Stimulated activated CD8-positive, alpha-beta memory T cell treated with anti-CD3 and anti-CD28 coated beads, Interleukin-4, amount 100 ng/mL, for 4 hours (primary cell): ENCODE results near the gene MYRIP.
"Not testable (repeated sequence)": the region's sequence is repeated elsewhere in the genome, so short reads cannot be mapped to it uniquely, and the experiment has no call there.

Experiments used
- DNase-seq, 2 donors: peaks; one replicate each; pipeline ENCODE4 v3.0.0-alpha.2; 2020; ENCODE audit warnings: low read depth in 2 of 2, low spot score in 1 of 2

MYRIP gene

DNA sequence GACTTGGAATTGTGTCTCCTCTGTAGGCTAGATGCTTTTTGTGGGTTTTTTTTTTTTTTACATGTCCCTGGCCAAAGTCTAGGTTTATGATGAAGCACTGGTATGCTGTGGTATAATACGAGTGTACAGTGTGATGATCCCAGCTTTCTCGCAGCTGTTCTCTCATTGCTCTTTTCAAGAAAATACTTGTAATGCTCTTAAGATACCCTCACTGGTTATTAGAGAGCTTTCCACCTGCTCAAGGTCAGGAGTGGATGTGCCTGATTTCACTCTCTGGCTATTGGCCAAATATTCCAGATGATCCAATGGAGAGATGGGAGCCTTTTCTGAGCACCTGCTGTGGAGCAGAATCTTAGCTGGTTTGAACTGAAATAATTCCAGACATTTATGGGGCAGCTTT lies 215.1 kb downstream of the MYRIP start:
- no peak for DNase-seq

DNA sequence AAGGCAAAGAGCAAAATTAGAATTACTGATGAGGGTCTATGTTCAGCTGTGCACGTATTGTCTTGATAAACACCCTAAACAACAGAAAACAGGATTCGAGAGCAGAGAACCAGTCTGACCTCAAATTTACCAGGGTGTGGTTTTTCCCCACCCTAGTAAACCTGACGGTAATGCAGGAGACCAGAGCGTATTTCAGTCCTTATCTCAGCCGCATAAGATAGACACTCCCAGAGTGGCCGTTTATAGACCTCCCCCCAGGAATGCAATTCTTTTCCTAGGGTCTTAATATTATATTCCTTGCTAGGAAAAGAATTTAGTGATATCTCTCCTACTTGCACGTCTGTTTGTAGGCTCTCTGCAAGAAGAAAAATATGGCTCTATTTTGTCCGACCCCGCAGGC lies 216.5 kb downstream of the MYRIP start:
- not testable (repeated sequence) for DNase-seq

DNA sequence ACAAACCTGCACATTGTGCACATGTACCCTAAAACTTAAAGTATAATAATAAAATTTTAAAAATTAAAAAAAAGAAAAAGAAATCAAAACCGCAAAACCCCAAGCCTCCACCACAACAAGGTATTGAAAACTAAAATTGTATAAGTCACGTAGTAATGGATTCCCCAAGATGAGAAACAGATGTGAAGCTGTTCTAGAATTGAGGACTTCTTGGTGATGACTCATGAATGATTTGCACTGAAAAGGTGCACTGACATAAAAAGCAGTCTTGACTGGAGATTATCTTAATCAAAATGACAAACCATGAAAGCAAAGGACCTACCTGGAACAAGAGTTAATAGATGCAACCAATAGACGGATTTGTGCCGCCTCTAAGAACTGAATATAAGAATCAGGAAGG lies 225.8 kb downstream of the MYRIP start:
- DNase-seq = no peak

DNA sequence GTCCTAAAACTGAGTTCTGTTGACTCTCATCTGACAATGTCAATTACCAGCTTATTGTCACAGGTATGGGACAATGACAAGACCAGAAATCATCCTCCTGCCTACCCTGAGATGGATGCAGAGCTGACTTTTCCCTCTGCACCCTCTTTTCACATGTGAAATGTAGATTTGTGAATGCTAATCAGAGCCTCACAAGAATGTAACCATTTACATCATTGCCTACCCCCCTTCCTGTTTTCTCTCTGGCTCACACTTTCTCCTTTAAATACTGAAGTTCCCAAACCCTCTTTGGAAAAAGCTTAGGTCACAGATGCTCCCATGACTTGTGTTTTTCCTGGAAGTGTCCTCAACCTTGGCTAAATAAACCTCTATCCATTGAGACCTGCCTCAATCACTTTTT lies 228.2 kb downstream of the MYRIP start:
- no peak for DNase-seq

DNA sequence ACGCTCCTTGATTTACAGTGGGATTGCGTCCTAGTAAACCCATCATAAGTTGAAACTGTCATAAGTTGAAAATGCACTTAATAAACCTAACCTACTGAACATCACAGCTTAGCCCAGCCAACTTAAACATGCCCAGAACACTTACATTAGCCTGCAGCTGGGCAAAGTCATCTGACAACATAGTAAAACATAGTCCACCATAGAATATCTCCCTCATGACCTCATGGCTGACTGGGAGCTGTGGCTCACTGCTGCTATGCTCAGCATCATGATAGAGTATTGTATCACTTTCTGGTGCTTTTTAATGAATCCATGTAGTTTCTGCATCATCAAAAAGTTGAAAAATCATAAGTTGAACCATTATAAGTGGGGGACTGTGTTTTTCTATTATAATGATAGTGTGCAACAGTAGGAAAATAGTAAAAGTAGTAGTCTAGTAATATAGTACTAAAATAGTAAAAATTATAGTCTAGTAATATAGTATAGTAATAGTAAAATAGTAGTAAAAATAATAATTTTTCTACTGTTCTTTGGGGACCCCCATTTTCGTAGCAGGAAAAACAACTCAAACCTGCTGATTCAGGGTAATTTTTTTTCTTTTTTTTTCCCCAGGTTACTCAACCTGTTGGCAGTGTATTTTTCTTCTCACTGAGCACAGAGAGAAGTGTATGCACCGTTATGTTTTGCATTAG lies 233.5 kb downstream of the MYRIP start:
- no peak for DNase-seq

DNA sequence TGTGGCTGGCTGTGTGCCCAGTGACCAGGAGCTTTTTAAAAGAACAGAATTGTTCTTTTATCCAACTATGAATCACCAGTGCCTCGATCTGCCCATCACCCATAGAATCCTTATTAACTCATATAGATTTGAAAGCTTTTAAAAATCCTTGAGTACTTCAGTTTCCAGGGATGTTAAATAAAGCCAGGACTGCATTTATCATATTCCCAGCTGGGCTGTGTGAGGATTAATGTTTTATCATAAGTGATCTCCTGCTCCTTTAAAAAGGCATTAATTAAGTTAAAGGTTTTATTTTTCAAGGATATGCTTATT lies 234.0 kb downstream of the MYRIP start:
- no peak for DNase-seq

DNA sequence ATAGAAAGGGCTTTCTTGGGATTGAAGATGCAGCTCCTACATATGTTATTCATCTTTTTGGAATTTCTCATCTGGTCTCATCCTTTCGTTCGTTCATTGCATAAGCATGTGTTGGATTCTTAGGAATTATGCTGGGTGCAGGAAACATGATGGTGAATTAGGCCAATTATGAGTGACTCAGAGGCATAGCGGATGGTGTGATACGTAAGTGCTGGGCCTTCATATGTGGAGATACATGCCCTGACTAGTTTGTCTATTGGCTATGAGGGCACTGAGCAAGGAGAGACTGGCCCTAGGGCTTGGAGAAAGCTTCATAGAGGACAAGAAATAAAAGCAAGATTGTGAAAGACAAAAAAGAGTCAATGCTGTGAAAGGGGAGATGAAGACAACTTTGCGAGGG lies 235.1 kb downstream of the MYRIP start:
- no peak for DNase-seq

DNA sequence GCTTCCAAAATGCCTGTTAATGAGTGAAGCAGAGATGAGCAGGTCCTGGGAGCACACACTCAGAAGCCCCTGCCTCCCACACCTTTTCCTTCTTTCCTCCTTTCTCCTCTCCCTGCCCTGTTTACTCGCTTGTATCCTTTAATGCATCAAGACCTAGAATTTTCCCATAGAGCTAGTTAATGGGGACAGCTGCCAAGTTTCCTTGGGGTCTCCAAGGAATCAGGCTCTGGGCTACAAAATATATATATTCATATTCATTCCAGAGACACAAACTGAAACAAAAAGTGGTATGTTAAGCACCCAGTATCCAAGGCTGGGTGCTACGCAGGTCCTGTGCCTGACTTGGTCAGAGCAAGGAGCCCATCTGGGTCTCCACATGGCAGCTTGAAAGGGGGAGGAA lies 235.6 kb downstream of the MYRIP start:
- no peak for DNase-seq

DNA sequence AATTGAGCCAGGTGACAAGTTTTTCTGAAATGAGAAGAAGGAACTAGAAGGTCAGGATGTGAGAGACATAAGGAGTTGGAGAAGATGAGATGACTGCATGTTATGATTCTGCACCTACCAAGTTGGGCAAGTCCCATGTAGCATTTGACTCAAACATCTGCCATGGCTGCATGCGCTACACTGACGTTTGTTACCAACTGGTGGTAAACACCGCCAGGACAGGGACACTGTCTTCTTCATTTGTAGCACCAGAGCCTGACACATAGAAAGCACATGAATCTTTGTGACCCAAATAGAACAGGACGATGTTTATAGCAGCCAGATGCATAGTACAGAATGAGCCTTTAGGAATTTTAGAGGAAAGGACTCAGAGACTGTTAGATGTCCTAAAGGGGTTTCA lies 236.7 kb downstream of the MYRIP start:
- DNase-seq = no peak

DNA sequence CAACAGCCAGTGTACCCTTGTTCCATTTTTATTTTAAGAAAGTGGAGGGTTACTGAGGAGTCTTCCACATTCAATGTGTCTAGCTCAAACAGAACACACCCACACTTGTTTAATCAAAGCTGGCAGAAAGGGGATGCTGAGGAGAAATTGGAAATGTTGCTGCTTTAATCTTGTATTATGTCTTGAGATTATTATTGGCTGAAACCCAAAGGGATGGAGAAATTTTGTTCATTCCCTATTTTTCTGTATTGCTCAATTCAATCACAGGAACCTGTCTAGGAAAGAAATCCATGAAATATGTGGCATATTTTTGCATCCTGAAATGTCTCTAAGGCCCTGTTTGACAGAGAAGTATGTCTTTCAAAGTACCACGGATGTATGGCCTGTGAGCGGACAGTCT lies 238.0 kb downstream of the MYRIP start:
- DNase-seq = no peak

DNA sequence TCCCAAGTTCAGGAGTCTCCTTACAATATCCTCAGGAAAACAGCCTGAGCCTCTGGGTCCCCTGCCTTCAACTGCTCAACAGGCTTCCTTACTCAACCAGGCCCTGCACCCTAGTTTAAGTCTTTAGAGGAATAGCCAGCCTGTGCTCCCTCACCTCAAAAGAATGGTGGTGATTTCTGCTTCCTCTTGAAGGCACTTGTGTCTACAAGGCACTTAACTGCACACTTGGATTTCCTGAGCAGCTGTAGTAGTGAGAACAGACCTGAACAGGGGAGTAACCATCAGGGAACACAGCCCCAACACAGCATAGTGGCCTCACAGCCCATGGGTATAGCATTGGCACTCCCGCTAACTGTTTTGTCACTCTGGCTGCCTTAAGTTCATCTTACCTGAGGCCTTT lies 244.3 kb downstream of the MYRIP start:
- no peak for DNase-seq

DNA sequence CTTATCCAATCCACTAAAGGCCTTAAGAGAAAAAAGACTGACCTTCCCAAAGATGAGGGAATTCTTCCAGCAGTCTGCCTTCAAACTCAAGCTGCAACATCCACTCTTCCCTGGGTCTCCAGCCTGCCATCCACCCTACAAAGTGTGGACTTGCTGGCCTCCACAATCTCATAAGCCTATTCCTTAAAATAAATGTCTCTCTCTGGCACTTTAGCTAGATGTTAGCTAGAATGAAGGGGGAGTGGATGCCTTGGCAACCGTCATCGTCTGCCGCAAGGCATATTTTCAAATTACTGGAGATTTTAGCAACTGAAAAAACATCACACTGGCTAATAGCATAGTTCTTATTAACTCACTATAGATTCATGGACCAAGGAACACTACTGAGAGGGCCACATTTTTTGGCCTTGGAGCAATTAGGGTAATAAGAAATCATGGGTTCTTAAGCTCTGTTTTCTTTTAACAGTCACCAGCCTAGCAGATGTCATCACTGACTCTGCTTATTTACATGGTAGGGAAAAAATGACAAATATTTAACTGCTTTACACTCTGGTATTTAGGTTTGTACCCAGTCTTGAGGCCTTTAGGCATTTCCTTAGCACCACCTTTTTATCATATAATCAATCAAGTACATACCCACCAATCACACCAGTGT lies 245.3 kb downstream of the MYRIP start:
- DNase-seq = no peak

DNA sequence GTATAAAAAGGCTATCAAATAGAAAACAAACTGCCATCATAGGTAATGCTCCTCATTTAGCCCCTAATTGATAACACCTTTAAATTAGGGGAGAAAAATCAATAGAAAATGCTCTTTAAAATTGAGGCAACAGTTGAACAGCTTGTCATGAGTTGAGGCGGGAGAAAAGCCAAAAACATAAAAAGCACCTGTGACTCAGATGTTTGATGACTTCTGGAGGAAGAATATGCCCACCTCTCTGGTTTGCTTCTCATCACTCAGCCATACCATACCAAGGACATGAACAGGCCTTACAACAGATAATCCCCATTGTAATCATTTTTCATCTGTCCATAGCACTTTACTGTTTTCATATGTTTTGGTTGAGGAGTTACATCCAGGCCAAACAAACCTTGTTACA lies 246.0 kb downstream of the MYRIP start:
- no peak for DNase-seq

DNA sequence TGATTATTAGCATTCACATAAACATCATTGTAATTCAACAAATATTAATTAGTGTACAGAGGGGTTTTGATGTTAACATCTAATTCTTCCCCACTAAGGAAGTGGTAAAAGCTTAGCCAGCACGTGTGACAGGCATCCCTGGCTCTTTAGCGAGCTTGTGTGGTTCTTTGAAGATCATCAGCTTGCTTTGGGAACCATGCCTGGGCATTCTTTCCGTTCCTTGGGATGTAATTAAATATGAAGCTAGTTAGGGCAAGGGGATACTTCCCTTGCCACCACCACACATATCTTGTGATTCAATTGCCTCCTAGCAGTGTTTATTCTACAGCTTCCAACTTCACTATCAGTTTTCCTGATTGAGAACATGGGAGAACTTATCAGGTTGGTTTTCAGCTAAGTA lies 246.5 kb downstream of the MYRIP start:
- no peak for DNase-seq

DNA sequence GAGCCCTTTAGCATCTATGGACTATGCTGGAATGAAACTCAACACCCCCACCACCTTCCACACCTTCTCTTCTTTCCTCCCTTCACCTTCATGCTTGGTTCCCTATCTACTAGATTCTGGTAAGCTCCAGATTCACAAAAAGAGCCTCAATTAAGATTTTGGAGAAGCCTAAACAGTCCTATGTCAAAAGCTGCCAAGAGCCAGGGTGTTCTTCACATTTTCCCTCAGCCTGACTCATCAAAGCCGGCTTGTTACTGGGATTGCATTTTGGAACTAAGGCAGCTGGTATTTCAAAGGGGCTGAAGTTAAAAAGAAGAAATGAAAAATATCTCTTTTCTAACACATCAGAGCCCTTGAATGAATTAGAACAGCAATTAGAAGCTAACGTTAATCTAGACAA lies 247.7 kb downstream of the MYRIP start:
- DNase-seq = no peak

DNA sequence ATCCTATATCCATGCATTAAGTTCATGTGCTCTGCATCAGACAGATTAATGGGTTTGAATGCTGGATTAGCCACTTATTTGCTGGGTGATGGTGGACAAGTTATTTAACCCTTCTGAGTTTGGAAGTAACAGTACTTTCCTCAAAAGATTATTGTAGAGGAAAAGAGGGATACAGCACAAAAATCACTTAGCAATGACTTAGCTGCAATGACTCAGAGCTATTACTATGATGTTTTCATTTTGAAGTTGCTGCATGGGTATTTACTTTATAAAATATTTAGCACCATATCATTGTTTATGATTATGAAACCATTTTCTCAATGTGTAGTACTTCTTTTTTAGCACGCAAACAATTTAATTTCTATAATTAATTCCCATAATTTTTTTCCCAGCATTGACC lies 248.4 kb downstream of the MYRIP start:
- DNase-seq = no peak

DNA sequence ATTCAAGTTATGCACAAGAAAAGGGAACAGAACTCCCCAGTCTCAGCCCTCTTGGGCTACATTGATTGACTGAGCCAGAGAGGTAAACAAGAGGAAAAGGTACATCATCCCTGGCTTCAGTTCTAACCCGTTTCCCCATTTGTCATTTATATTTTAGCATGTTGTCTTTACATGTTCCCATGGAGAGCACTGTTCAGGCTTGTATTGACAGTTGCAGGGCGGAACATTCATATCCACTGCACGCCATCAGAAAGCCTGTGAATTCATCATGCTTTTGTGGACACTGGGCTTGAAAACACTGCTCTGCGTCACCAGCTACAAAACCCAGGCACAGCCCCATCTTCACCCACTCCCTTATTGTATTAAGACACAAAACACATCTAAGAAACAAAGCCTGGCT lies 259.2 kb downstream of the MYRIP start:
- DNase-seq = no peak

DNA sequence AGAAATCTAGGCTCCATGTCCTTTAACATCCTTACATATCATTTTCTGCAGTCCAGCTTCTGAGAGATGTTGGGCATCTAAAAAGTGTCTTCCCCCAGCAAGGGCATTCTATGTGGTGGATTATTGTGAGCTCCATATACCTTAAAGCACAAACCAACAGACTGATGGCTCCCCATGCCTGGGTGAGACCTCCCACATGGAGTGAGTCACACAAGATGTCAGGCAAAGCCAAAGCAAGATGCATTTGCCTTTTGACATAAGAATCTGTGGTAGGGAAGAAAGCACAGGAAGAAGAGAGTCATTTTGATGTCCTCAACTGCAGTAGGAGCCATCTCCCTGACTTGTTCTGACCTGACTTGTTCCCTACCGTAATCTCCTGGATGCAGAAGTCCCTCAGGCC lies 261.4 kb downstream of the MYRIP start:
- DNase-seq = no peak

DNA sequence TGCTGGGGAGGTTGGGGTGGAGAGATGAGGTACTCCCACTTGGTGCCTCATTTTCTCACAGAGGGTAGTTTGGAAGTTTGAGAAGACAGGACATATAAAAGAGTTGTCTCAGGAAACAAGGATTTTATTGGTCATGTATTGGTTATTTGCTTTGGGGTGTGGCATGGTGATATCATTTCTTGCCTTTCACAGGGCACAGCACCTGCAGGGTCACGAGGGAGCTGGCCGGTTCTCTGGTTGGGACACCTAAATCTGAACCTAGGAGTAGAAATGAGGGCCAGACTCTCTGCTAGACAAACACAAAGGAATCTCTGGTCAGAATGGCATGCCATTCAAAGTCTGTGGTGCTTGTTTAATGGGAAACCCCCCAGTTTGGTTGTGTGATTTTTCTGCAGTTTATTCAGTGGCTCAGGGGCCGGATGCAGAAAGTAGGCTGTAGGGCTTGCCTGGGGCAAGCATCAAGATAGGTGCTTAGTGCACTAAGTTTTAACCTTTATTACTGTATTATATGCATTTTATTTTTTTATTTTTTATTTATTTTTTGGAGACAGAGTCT lies 262.4 kb downstream of the MYRIP start:
- no peak for DNase-seq

DNA sequence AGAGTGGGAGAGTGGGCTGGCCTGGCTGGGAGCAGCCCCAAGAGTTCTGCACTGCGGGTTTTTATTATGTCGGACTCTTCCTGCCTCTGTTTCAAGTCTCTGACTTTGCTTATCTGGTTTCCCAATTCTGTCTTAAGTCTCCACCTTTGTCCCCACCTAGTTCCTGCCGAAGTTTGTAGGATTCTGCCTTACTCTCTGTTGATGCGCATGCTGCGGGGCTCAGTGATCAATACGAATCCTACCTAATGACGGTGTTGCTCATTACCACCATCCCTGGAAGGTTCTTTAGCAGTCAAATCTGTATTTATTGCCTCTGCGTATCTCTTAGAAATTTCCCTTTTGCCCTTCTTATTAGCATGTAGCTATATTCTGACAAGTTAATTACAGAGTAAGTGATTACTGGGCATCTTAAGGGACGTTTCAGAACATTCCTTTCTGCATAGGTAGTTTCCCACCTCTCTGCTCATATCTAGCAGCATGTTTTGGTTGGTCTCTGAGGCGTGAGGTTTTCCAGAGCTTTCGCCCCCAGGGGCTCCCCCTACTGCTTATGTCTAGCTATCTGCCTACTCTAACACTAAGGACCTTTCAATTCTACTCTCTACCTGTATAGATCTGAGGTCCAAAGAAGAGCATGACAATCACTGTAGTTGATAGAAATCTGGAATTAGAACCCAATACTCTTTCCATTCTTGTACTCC lies 264.1 kb downstream of the MYRIP start:
- no peak for DNase-seq

DNA sequence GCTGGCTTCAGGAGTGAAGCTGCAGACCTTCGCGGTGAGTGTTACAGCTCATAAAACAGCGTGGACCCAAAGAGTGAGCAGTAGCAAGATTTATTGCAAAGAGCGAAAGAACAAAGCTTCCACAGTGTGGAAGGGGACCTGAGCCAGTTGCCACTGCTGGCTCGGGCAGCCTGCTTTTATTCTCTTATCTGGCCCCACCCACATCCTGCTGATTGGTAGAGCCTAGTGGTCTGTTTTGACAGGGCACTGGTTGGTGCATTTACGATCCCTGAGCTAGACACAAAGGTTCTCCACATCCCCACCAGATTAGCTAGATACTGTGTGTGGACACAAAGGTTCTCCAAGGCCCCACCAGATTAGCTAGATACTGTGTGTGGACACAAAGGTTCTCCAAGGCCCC lies 267.7 kb downstream of the MYRIP start:
- DNase-seq = not testable (repeated sequence)

DNA sequence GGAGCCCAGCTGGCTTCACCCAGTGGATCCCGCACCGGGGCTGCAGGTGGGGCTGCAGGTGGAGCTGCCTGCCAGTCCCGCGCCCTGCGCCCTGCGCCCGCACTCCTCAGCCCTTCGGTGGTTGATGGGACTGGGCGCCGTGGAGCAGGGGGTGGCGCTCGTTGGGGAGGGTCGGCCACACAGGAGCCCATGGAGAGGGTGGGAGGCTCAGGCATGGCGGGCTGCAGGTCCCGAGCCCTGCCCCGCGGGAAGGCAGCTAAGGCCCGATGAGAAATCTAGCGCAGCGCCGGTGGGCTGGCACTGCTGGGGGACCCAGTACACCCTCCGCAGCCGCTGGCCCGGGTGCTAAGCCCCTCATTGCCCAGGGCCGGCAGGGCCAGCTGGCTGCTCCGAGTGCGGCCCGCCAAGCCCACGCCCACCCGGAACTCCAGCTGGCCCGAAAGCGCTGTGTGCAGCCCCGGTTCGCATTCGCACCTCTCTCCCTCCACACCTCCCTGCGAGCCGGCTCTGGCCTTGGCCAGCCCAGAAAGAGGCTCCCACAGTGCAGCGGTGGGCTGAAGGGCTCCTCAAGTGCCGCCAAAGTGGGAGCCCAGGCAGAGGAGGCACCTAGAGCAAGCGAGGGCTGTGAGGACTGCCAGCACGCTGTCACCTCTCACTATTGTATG lies 268.6 kb downstream of the MYRIP start:
- not testable (repeated sequence) for DNase-seq
